ENCODE measurements around the gene CLECL1. TPM values are rescaled to one million over a fixed set of nuclear protein-coding genes. Genes with fewer than 3 reads are reported as not detected.
A peak's percentile ranks its signal among the peaks of the same experiment; 100 is the strongest.

The CLECL1 gene
- total and polyA plus RNA-seq, 2 of the 13 experiments (the other 11 are each of a cell fraction or from before 2014, with no cell fraction given): not detected

- POLR2A ChIA-PET: no interaction called here
Observed at GRCh38 chr12:9707356-9707755, 25.5 kb downstream of the CLECL1 start.

GRCh38 chr12:9706086-9706685, 26.7 kb downstream of the CLECL1 start:
- H3K36me3 ChIP-seq (replicated peaks in 1 of 2; ENCODE audit: control insufficient read depth in 1 of 2, insufficient read depth in 2 of 2, low read length in 2 of 2): no peaks in the 10 kb centered on the region
- ChIA-PET POLR2A (no interaction called here), CTCF (ENCODE audit: low intra/inter-chr PET ratio, low total read pairs) (interaction anchor here (4.4 kb wide), 1 partner anchor 72 kb away, joined by 52 read pairs; no protein-coding TSS in a partner anchor)
- TF ChIP-seq ATF5 (CRISPR knock-in tag; IDR thresholded peaks at IDR 0.05; ENCODE audit: low read depth) (no peak), KAT7 (CRISPR knock-in tag; IDR thresholded peaks at IDR 0.05; ENCODE audit: borderline replicate concordance) (no peak), PAWR (CRISPR knock-in tag; IDR thresholded peaks at IDR 0.05; ENCODE audit: borderline replicate concordance) (no peak), NPAS2 (CRISPR knock-in tag; IDR thresholded peaks at IDR 0.05; ENCODE audit: borderline replicate concordance) (no peak), IRX3 (CRISPR knock-in tag; IDR thresholded peaks at IDR 0.05; ENCODE audit: borderline replicate concordance, low read depth) (no peak)
- peaks cover 13% of the 10 kb centered on the region; the same call in 1 of the 2 replicates for H3K4me1 ChIP-seq (ENCODE audit: insufficient read depth, low read length)
- no TSS peak for BruUV-seq (replicated peaks)
- no peak overlapping the region for H3K4me2 ChIP-seq (ENCODE audit: low read depth, low read length)
- in situ Hi-C loops (cut with HindIII; ENCODE audit: extremely low pct_ligation_motif_present, low pct_unique_long_range_greater_than_20kb) (loop anchor here (5.0 kb wide), 1 partner anchor 59 kb away; no protein-coding TSS in a partner anchor), intact Hi-C loops (cut with micrococcal nuclease; ENCODE audit: unreplicated experiment) (loop anchor here (5.0 kb wide), 2 partner anchors 329 to 374 kb away; no protein-coding TSS in a partner anchor)
- H3K79me2 ChIP-seq (ENCODE audit: insufficient read depth, low read length): no peaks in the 10 kb centered on the region
- H4K20me1 ChIP-seq (ENCODE audit: insufficient read depth, low read length): no peaks in the 10 kb centered on the region
- no peak for ATAC-seq
- peaks cover 2 to 4% of the 10 kb centered on the region in 2 experiments; a peak in 2 of 5 replicates for H3K27me3 ChIP-seq (ENCODE audit: control insufficient read depth in 1 of 2, insufficient read depth in 2 of 2, low read length in 2 of 2)
- H3K9me3 ChIP-seq (ENCODE audit: low read length): no peaks in the 10 kb centered on the region
- no peak overlapping the region for H3K4me3 ChIP-seq (replicated peaks in 1 of 3; ENCODE audit: insufficient read depth in 1 of 3, low read depth in 2 of 3, low read length in 3 of 3)
- H2AFZ ChIP-seq (ENCODE audit: low read length): no peak overlapping the region
- no peak for DNase-seq (ENCODE audit: low spot score)
- FAIRE-seq: no peak
- no peak overlapping the region for H3K9ac ChIP-seq (ENCODE audit: insufficient read depth, low read depth, low read length)
- H3K27ac ChIP-seq (ENCODE audit: extremely low read length, insufficient read depth, low read length): no peak overlapping the region

More at GRCh38 chr12:9707356-9707755, 25.5 kb downstream of the CLECL1 start:
- no peaks in the 10 kb centered on the region for H3K79me2 ChIP-seq (ENCODE audit: insufficient read depth, low read length)
- TF ChIP-seq SP4 (CRISPR knock-in tag; IDR thresholded peaks at IDR 0.05): no peak
- no peak for TF ChIP-seq ZNF510 (CRISPR knock-in tag; IDR thresholded peaks at IDR 0.05; ENCODE audit: low read depth)
- no peak for TF ChIP-seq NBN (conservative IDR thresholded peaks at IDR 0.05)
- no peak for TF ChIP-seq ZNF138 (CRISPR knock-in tag; IDR thresholded peaks at IDR 0.05; ENCODE audit: low read depth)
- no peak for TF ChIP-seq DNMT3B (CRISPR knock-in tag; conservative IDR thresholded peaks at IDR 0.05)
- TF ChIP-seq ZNF660 (CRISPR knock-in tag; IDR thresholded peaks at IDR 0.05; ENCODE audit: borderline replicate concordance, low read depth): no peak
- no peak for TF ChIP-seq ATF2 (CRISPR knock-in tag; IDR thresholded peaks at IDR 0.05)
- ATAC-seq (no peak), DNase-seq (ENCODE audit: low spot score) (no peak), FAIRE-seq (no peak)
- H3K4me3 ChIP-seq (replicated peaks in 1 of 3; ENCODE audit: insufficient read depth in 1 of 3, low read depth in 2 of 3, low read length in 3 of 3): no peak overlapping the region
- peaks cover 2 to 9% of the 10 kb centered on the region in 2 experiments; a peak in 2 of 5 replicates for H3K27me3 ChIP-seq (ENCODE audit: control insufficient read depth in 1 of 2, insufficient read depth in 2 of 2, low read length in 2 of 2)
- H3K27ac ChIP-seq (ENCODE audit: extremely low read length, insufficient read depth, low read length): no peak overlapping the region
- CTCF ChIA-PET (ENCODE audit: low intra/inter-chr PET ratio, low total read pairs): interaction anchor here (1.6 to 4.4 kb wide), 2 partner anchors 73 to 76 kb away, joined by 3 to 52 read pairs; no protein-coding TSS in a partner anchor
- H3K9me3 ChIP-seq (ENCODE audit: low read length): no peaks in the 10 kb centered on the region
- H2AFZ ChIP-seq (ENCODE audit: low read length): no peak overlapping the region
- intact Hi-C loops (cut with micrococcal nuclease; ENCODE audit: unreplicated experiment): loop anchor here (5.0 kb wide), 2 partner anchors 330 to 375 kb away; no protein-coding TSS in a partner anchor
- H3K4me1 ChIP-seq (ENCODE audit: insufficient read depth, low read length): peaks cover 13% of the 10 kb centered on the region; the same call in 1 of the 2 replicates
- in situ Hi-C loops (cut with HindIII; ENCODE audit: extremely low pct_ligation_motif_present, low pct_unique_long_range_greater_than_20kb): loop anchor here (5.0 kb wide), 1 partner anchor 60 kb away; no protein-coding TSS in a partner anchor
- H3K9ac ChIP-seq (ENCODE audit: insufficient read depth, low read depth, low read length): no peak overlapping the region
- no peaks in the 10 kb centered on the region for H4K20me1 ChIP-seq (ENCODE audit: insufficient read depth, low read length)
- BruUV-seq (replicated peaks): no TSS peak
- H3K36me3 ChIP-seq (replicated peaks in 1 of 2; ENCODE audit: control insufficient read depth in 1 of 2, insufficient read depth in 2 of 2, low read length in 2 of 2): no peaks in the 10 kb centered on the region
- peak overlapping the region; percentile 89; the same call in 1 of the 2 replicates for H3K4me2 ChIP-seq (ENCODE audit: low read depth, low read length)

Data from HepG2 (cell line).